HepG2 (cell line): ENCODE data around the gene SLC16A13. TPM values are rescaled to one million over a fixed set of nuclear protein-coding genes. Genes with fewer than 3 reads are reported as not detected.

Experiments used
- ATAC-seq: fragments of 200-7000 bp; cut with Tn5 transposase; 3 replicates; pipeline ENCODE4 v1.9.1; 2020; ENCODE audit warnings: mild to moderate bottlenecking, moderate library complexity
- BruUV-seq: library from RNA; stranded (reverse); fragments of 400-500 nt; replicated peaks from 2 replicates; lab custom pipeline; 2021; lab: Mats Ljungman, UMichigan
- CTCF ChIA-PET: fragments of 300-600 bp; formaldehyde crosslinking; extraction: SDS; loops from one replicate; lab custom pipeline; 2021; ENCODE audit warnings: low total read pairs, inconsistent platforms, low intra/inter-chr PET ratio; lab: Yijun Ruan, JAX
- POLR2A ChIA-PET: fragments of 350-600 bp; sonication (Branson Sonifier 250); formaldehyde crosslinking; loops from one replicate; lab custom pipeline; 2020; ENCODE audit warnings: antibody characterized with exemption, inconsistent platforms; lab: Yijun Ruan, JAX
- DNase-seq: peaks from one replicate; pipeline ENCODE4 v3.0.0-alpha.2; 2015; ENCODE audit warnings: low spot score
- FAIRE-seq: peaks from 3 replicates; lab custom pipeline; 2011; peaks lifted over from hg19 to GRCh38; lab: Jason Lieb, UNC
- H2AFZ ChIP-seq: one replicate; pipeline ENCODE4 v1.6.1; 2011; ENCODE audit warnings: low read length, inconsistent platforms
- H3K27ac ChIP-seq: fragments of 300-600 bp; 3 replicates; pipeline ENCODE4 v1.8.0; 2011; ENCODE audit warnings: mixed run types, mild to moderate bottlenecking, mixed read lengths, low read length, inconsistent platforms; ENCODE audit not compliant: insufficient read depth; ENCODE audit errors: extremely low read length
- H3K27me3 ChIP-seq, 2 experiments: fragments of 200-600 bp in 1 of 2; 2 replicates in 1 of 2; 3 replicates in 1 of 2; pipeline versions ENCODE4 v1.6.0 to v1.8.0; 2011; ENCODE audit warnings: low read length in 2 of 2, mild to moderate bottlenecking in 2 of 2, moderate library complexity in 2 of 2, inconsistent platforms in 1 of 2; ENCODE audit not compliant: insufficient read depth in 2 of 2, control insufficient read depth in 1 of 2
- H3K36me3 ChIP-seq, 2 experiments: fragments of 200-600 bp in 1 of 2; replicated peaks in 1 of 2; 2 replicates in 1 of 2; 3 replicates in 1 of 2; pipeline versions ENCODE4 v1.5.1 to v1.8.0; 2011; ENCODE audit warnings: low read length in 2 of 2, inconsistent platforms in 1 of 2; ENCODE audit not compliant: insufficient read depth in 2 of 2, control insufficient read depth in 1 of 2
- H3K4me1 ChIP-seq: 2 replicates; pipeline ENCODE4 v1.5.1; 2012; ENCODE audit warnings: low read length, inconsistent platforms; ENCODE audit not compliant: insufficient read depth
- H3K4me2 ChIP-seq: 2 replicates; pipeline ENCODE4 v1.6.0; 2011; ENCODE audit warnings: low read depth, low read length, inconsistent platforms
- H3K4me3 ChIP-seq, 3 experiments: fragments of 200-600 bp in 1 of 3; sonication (generic), shearing (Covaris generic) in 1 of 3; replicated peaks in 1 of 3; 2 replicates each; pipeline ENCODE4 v1.5.1; 2011 to 2016; ENCODE audit warnings: low read length in 3 of 3, inconsistent platforms in 2 of 3, low read depth in 2 of 3, mild to moderate bottlenecking in 2 of 3, control low read depth in 1 of 3, mixed read lengths in 1 of 3; ENCODE audit not compliant: insufficient read depth in 1 of 3
- H3K79me2 ChIP-seq: one replicate; pipeline ENCODE4 v1.6.1; 2011; ENCODE audit warnings: low read length, inconsistent platforms; ENCODE audit not compliant: insufficient read depth
- H3K9ac ChIP-seq: 2 replicates; pipeline ENCODE4 v1.6.0; 2011; ENCODE audit warnings: mild to moderate bottlenecking, low read depth, low read length, inconsistent platforms; ENCODE audit not compliant: insufficient read depth
- H3K9me3 ChIP-seq: 2 replicates; pipeline ENCODE4 v1.5.1; 2012; ENCODE audit warnings: mild to moderate bottlenecking, low read length
- H4K20me1 ChIP-seq: 2 replicates; pipeline ENCODE4 v1.6.0; 2011; ENCODE audit warnings: inconsistent platforms, mild to moderate bottlenecking, low read length, moderate library complexity; ENCODE audit not compliant: insufficient read depth
- FOXC1 ChIP-seq: sonication (generic); formaldehyde crosslinking; IDR thresholded peaks from 2 replicates; pipeline ENCODE4 v1.8.0; 2022; ENCODE audit warnings: mild to moderate bottlenecking, missing genetic modification reagents, borderline replicate concordance
- JUN ChIP-seq: sonication (generic); formaldehyde crosslinking; IDR thresholded peaks from 2 replicates; pipeline ENCODE4 v1.4.0; 2020; ENCODE audit warnings: mild to moderate bottlenecking, missing genetic modification reagents
- KLF12 ChIP-seq: sonication (generic); formaldehyde crosslinking; IDR thresholded peaks from 2 replicates; pipeline ENCODE4 v1.4.0; 2020; ENCODE audit warnings: missing genetic modification reagents, borderline replicate concordance
- MAZ ChIP-seq, 2 experiments: sonication (generic) in 1 of 2; formaldehyde crosslinking in 1 of 2; IDR thresholded peaks; 2 replicates each; pipeline versions ENCODE4 v1.5.0 to v1.6.1; 2012 to 2020; ENCODE audit warnings: low read depth in 2 of 2, mild to moderate bottlenecking in 2 of 2, borderline replicate concordance in 1 of 2, improper control_type of control experiment in 1 of 2, low read length in 1 of 2, missing genetic modification reagents in 1 of 2, moderate library complexity in 1 of 2
- MTA1 ChIP-seq: sonication (generic); formaldehyde crosslinking; IDR thresholded peaks from 2 replicates; pipeline ENCODE4 v1.4.0; 2020; ENCODE audit warnings: missing genetic modification reagents, mild to moderate bottlenecking, borderline replicate concordance
- NFE2L1 ChIP-seq: sonication (generic); formaldehyde crosslinking; IDR thresholded peaks from 2 replicates; pipeline ENCODE4 v1.4.0; 2020; ENCODE audit warnings: missing genetic modification reagents, mild to moderate bottlenecking, borderline replicate concordance
- PHB2 ChIP-seq: fragments of 450-650 bp; IDR thresholded peaks from 2 replicates; pipeline ENCODE4 v1.6.1; 2018; ENCODE audit not compliant: partially characterized antibody
- POGZ ChIP-seq: sonication (generic); formaldehyde crosslinking; IDR thresholded peaks from 2 replicates; pipeline ENCODE4 v1.4.0; 2020; ENCODE audit warnings: mild to moderate bottlenecking, missing genetic modification reagents
- RFXAP ChIP-seq: sonication (generic); formaldehyde crosslinking; IDR thresholded peaks from 2 replicates; pipeline ENCODE4 v1.4.0; 2020; ENCODE audit warnings: missing genetic modification reagents, borderline replicate concordance
- SAP130 ChIP-seq: IDR thresholded peaks from 2 replicates; pipeline ENCODE4 v1.6.1; 2016; ENCODE audit warnings: low read depth
- SCMH1 ChIP-seq: sonication (generic); formaldehyde crosslinking; IDR thresholded peaks from 2 replicates; pipeline ENCODE4 v1.9.0; 2021; ENCODE audit warnings: missing genetic modification reagents, mild to moderate bottlenecking, borderline replicate concordance
- ZC3H4 ChIP-seq: sonication (generic); formaldehyde crosslinking; IDR thresholded peaks from 2 replicates; pipeline ENCODE4 v1.4.0; 2020; ENCODE audit warnings: missing genetic modification reagents, borderline replicate concordance
- ZMYM3 ChIP-seq: sonication (generic); formaldehyde crosslinking; IDR thresholded peaks from 2 replicates; pipeline ENCODE4 v1.5.1; 2020; ENCODE audit warnings: mild to moderate bottlenecking, missing genetic modification reagents
- ZNF207 ChIP-seq: fragments of 450-650 bp; IDR thresholded peaks from 2 replicates; pipeline ENCODE4 v1.6.1; 2016; ENCODE audit warnings: antibody characterized with exemption, borderline replicate concordance
- ZNF7 ChIP-seq: IDR thresholded peaks from 2 replicates; pipeline ENCODE4 v1.6.1; 2016; ENCODE audit warnings: missing biosample characterization, missing genetic modification reagents
- ZNF703 ChIP-seq: sonication (generic); formaldehyde crosslinking; IDR thresholded peaks from 2 replicates; pipeline ENCODE4 v1.5.1; 2020; ENCODE audit warnings: missing genetic modification reagents, mild to moderate bottlenecking, moderate library complexity, borderline replicate concordance
- ZNF737 ChIP-seq: sonication (generic); formaldehyde crosslinking; IDR thresholded peaks from 2 replicates; pipeline ENCODE4 v1.5.0; 2020; ENCODE audit warnings: missing genetic modification reagents, mild to moderate bottlenecking, borderline replicate concordance
- ZNF746 ChIP-seq: sonication (generic); formaldehyde crosslinking; IDR thresholded peaks from 2 replicates; pipeline ENCODE4 v1.8.0; 2022; ENCODE audit warnings: mild to moderate bottlenecking, missing genetic modification reagents
- WGBS: methylation state at CpG from one replicate; pipeline ENCODE4 v1.1.6; 2017; ENCODE audit warnings: low lambda C conversion rate; 5-methylcytosine and 5-hydroxymethylcytosine counted together
- in situ Hi-C: cut with HindIII; loops from 2 replicates; pipeline ENCODE4 v1.10.0; 2017; ENCODE audit warnings: low pct_unique_long_range_greater_than_20kb; ENCODE audit not compliant: extremely low pct_ligation_motif_present
- intact Hi-C: fragments of 100-400 bp; cut with micrococcal nuclease; formaldehyde crosslinking; loops from one replicate; pipeline ENCODE4 v1.10.0; 2022; ENCODE audit not compliant: unreplicated experiment
- polyA plus RNA-seq, 8 experiments: library from polyadenylated mRNA; depleted of rRNA in 3 of 8; stranded (reverse) in 7 of 8; unstranded in 1 of 8; fragments of >200 nt; fragmentation: Illumina TruSeq in 4 of 8; extraction: Trizol in 4 of 8; gene quantifications; 2 replicates each; pipeline versions ENCODE4 v1.2.1 to v1.2.3, GENCODE V29; 2011 to 2016; ENCODE audit warnings: low read depth in 4 of 8, missing spikeins in 1 of 8, mixed read lengths in 1 of 8; ENCODE audit not compliant: insufficient read depth in 1 of 8
- total RNA-seq, 5 experiments: library from RNA; depleted of rRNA; stranded (reverse); fragments of >200 nt; fragmentation: Illumina TruSeq; extraction: Trizol; gene quantifications; 2 replicates each; pipeline ENCODE4 v1.2.3, GENCODE V29; 2016; ENCODE audit warnings: low read depth in 1 of 5
- TF ChIP-seq, protein P1 (sequence below): sonication (generic); formaldehyde crosslinking; IDR thresholded peaks from 2 replicates; pipeline ENCODE4 v1.4.0; 2020; ENCODE audit warnings: missing genetic modification reagents
- TF ChIP-seq, protein P2 (sequence below): sonication (generic); formaldehyde crosslinking; IDR thresholded peaks from 2 replicates; pipeline ENCODE4 v1.4.0; 2020; ENCODE audit warnings: missing genetic modification reagents, mild to moderate bottlenecking, borderline replicate concordance
- TF ChIP-seq, protein P3 (sequence below): sonication (generic); formaldehyde crosslinking; IDR thresholded peaks from 2 replicates; pipeline ENCODE4 v1.4.0; 2020; ENCODE audit warnings: missing genetic modification reagents

The SLC16A13 gene
- total and polyA plus RNA-seq, 2 of the 13 experiments (the other 11 are each of a cell fraction or from before 2014, with no cell fraction given): 2.2 to 3.0 TPM

DNA sequence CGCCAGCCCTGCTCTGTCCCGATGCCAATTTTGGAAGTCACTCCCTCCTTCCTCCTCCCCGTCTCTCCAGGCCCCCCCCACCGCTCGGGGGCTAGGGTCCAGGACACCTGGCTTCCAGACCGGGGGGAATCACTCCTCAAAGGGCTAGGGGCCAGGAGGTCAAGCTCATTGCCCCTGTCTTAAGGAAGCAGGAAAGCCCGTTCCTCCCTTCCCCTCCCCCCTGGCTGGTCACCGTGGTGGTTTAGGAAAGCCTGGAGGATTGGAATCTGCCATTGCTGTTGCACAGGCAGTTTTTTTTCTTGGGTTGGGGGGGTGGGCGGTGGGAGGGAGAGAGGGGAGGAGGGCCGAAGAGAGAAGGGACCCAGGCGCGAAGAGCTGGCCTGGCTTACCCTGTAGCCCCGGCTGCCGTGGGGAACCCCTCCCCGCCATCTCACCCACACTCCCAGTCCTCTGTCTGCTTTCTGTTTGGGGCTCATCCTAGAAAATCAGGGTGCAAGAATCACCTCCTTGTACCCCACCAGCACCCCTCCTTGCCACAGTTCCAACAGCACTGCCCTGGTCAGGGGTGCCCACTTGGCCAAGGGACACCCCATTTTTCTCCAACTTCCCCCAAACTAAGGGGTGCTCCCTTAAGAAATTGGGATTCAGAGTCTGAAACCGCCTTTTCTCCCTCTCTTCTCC lies 15.8 kb upstream of the SLC16A13 start:
- in situ Hi-C loops (loop anchor here (10.0 kb wide), 1 partner anchor 355 kb away; no protein-coding TSS in a partner anchor), intact Hi-C loops (loop anchor here (5.0 to 10.0 kb wide), 2 partner anchors 108 to 175 kb away; no protein-coding TSS in a partner anchor)
- no TSS peak for BruUV-seq
- H3K4me1 ChIP-seq: peaks cover 52% of the 10 kb centered on the region
- no peaks in the 10 kb centered on the region for H4K20me1 ChIP-seq
- H3K27me3 ChIP-seq: peaks cover 0 to 6% of the 10 kb centered on the region in 2 experiments; a peak in 4 of 5 replicates
- ChIA-PET POLR2A (interaction anchor here (1.2 to 1.4 kb wide), 2 partner anchors 16 to 117 kb away, joined by 3 to 12 read pairs; partner anchors contain the start of gene SLC16A13), CTCF (no interaction called here)
- H3K4me2 ChIP-seq: peak overlapping the region; percentile 86
- ATAC-seq: no peak
- H3K27ac ChIP-seq: no peak overlapping the region
- peak overlapping the region; percentile 25 for H2AFZ ChIP-seq
- H3K36me3 ChIP-seq: no peaks in the 10 kb centered on the region; a peak in 1 of 5 replicates
- H3K9ac ChIP-seq: peak overlapping the region; percentile 58; the same call in 1 of the 2 replicates
- no peak for DNase-seq
- peak overlapping the region; percentile 45 to 74 (median 49) for H3K4me3 ChIP-seq
- FAIRE-seq: no peak
- 10% methylated on average over 12 of the region's 16 CpGs for WGBS
- H3K9me3 ChIP-seq: no peaks in the 10 kb centered on the region
- H3K79me2 ChIP-seq: no peaks in the 10 kb centered on the region
- TF ChIP-seq ZNF703 (CRISPR knock-in tag) (no peak), FOXC1 (CRISPR knock-in tag) (no peak), ZNF207 (no peak), ZMYM3 (no peak), KLF12 (no peak), SAP130 (peak; percentile 25; the same call in 1 of the 2 replicates), ZNF7 (CRISPR knock-in tag) (no peak), POGZ (0 out of 2 replicates have a peak, but pooled peaks have one; percentile 17), MTA1 (CRISPR knock-in tag) (0 out of 2 replicates have a peak, but pooled peaks have one; percentile 17), RFXAP (CRISPR knock-in tag) (no peak), JUN (CRISPR knock-in tag) (no peak), ZC3H4 (CRISPR knock-in tag) (no peak), PHB2 (no peak), MAZ (IDR thresholded peaks at IDR 0.05; ENCODE audit: borderline replicate concordance, low read depth, low read length) (0 out of 2 replicates have a peak, but pooled peaks have one; percentile 45), MAZ (CRISPR knock-in tag; IDR thresholded peaks at IDR 0.05; ENCODE audit: low read depth) (no peak), NFE2L1 (CRISPR knock-in tag) (no peak), ZNF737 (CRISPR knock-in tag) (no peak), SCMH1 (no peak), ZNF746 (0 out of 2 replicates have a peak, but pooled peaks have one; percentile 35)
- TF ChIP-seq, protein P1, sequence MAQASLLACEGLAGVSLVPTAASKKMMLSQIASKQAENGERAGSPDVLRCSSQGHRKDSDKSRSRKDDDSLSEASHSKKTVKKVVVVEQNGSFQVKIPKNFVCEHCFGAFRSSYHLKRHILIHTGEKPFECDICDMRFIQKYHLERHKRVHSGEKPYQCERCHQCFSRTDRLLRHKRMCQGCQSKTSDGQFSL (CRISPR knock-in tag): peak; percentile 93
- TF ChIP-seq, protein P2, sequence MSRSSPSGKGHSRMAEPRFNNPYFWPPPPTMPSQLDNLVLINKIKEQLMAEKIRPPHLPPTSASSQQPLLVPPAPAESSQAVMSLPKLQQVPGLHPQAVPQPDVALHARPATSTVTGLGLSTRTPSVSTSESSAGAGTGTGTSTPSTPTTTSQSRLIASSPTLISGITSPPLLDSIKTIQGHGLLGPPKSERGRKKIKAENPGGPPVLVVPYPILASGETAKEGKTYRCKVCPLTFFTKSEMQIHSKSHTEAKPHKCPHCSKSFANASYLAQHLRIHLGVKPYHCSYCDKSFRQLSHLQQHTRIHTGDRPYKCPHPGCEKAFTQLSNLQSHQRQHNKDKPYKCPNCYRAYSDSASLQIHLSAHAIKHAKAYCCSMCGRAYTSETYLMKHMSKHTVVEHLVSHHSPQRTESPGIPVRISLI: peak; percentile 41; the same call in 1 of the 2 replicates
- TF ChIP-seq, protein P3, sequence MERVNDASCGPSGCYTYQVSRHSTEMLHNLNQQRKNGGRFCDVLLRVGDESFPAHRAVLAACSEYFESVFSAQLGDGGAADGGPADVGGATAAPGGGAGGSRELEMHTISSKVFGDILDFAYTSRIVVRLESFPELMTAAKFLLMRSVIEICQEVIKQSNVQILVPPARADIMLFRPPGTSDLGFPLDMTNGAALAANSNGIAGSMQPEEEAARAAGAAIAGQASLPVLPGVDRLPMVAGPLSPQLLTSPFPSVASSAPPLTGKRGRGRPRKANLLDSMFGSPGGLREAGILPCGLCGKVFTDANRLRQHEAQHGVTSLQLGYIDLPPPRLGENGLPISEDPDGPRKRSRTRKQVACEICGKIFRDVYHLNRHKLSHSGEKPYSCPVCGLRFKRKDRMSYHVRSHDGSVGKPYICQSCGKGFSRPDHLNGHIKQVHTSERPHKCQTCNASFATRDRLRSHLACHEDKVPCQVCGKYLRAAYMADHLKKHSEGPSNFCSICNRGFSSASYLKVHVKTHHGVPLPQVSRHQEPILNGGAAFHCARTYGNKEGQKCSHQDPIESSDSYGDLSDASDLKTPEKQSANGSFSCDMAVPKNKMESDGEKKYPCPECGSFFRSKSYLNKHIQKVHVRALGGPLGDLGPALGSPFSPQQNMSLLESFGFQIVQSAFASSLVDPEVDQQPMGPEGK: peak; percentile 70
